MM.1S (cell line): ENCODE results near the gene NPAS4.
"Not testable (repeated sequence)": the region's sequence is repeated elsewhere in the genome, so short reads cannot be mapped to it uniquely, and the experiment has no call there.

ENCODE experiments used
- CTCF ChIP-seq: fragments of 300-600 bp; sonication (generic); IDR thresholded peaks from 2 replicates; pipeline ENCODE4 v1.5.1; 2016; ENCODE audit warnings: antibody characterized with exemption, low read length, mixed read lengths
- EZH2 ChIP-seq: fragments of 300-600 bp; sonication (generic); optimal IDR thresholded peaks from 2 replicates; pipeline ENCODE3; 2017; ENCODE audit warnings: low read depth, mild to moderate bottlenecking, antibody characterized with exemption, low read length, mixed read lengths
- EZH2phosphoT487 ChIP-seq: fragments of 300-600 bp; sonication (generic); IDR thresholded peaks from 2 replicates; pipeline ENCODE4 v1.6.1; 2018; ENCODE audit warnings: antibody characterized with exemption, low read length

GRCh38 chr11:66373690-66374287 is 47.0 kb upstream of the NPAS4 start:
- TF ChIP-seq CTCF, EZH2, EZH2phosphoT487: not testable (repeated sequence)
